ENCODE data around the gene RAET1E.
"Not testable (repeated sequence)": the region's sequence is repeated elsewhere in the genome, so short reads cannot be mapped to it uniquely, and the experiment has no call there.

The RAET1E gene

GRCh38 chr6:149922642-149923326 lies 24.9 kb upstream of the RAET1E start, which contains the start of gene RAET1G:
Gene RAET1G (minus strand): TSS chr6:149923121. CDS start chr6:149923010, 111 bp downstream.
- ChIA-PET CTCF (interaction anchor here (1.2 kb wide), 1 partner anchor 86 kb away, joined by 5 read pairs; no protein-coding TSS in a partner anchor), POLR2A (no interaction called here)
- TF ChIP-seq, protein P1, sequence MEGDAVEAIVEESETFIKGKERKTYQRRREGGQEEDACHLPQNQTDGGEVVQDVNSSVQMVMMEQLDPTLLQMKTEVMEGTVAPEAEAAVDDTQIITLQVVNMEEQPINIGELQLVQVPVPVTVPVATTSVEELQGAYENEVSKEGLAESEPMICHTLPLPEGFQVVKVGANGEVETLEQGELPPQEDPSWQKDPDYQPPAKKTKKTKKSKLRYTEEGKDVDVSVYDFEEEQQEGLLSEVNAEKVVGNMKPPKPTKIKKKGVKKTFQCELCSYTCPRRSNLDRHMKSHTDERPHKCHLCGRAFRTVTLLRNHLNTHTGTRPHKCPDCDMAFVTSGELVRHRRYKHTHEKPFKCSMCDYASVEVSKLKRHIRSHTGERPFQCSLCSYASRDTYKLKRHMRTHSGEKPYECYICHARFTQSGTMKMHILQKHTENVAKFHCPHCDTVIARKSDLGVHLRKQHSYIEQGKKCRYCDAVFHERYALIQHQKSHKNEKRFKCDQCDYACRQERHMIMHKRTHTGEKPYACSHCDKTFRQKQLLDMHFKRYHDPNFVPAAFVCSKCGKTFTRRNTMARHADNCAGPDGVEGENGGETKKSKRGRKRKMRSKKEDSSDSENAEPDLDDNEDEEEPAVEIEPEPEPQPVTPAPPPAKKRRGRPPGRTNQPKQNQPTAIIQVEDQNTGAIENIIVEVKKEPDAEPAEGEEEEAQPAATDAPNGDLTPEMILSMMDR (IDR thresholded peaks at IDR 0.05; ENCODE audit: insufficient read depth, low read length, missing control alignments) = no peak
- peak; percentile 71 for DNase-seq (ENCODE audit: low read depth, low spot score)
- peak within 1 kb of the TSS; percentile 70 for H3K4me3 ChIP-seq (ENCODE audit: low read depth, low read length)

DNA sequence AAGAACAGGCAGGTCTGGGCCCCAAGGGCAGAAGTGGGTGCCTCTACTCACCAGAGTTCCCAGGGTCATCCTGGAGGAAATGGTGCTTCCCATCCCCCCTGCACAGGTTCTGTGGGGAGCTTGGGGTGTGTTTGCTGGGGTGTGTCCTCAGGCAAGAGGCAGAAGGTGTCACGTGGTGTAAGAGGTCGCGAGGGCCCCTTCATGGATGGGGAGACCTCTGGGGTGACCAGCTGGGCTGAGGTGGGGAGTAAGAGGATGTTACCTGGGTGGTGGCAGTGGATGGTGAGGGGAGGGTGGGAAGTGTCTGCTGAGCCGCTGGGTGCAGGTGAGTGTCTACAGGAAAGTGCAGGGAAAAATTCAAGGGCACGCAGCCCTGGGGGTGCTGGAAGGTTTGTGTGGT lies 24.2 kb upstream of the RAET1E start:
- POLR2A ChIA-PET; DNase-seq (ENCODE audit: low read depth, low spot score); H3K4me3 ChIP-seq (ENCODE audit: low read depth, low read length): not testable (repeated sequence)
- CTCF ChIA-PET = interaction anchor here (1.2 kb wide), 1 partner anchor 86 kb away, joined by 5 read pairs; no protein-coding TSS in a partner anchor

GRCh38 chr6:149921361-149921760 lies 23.4 kb upstream of the RAET1E start:
- CTCF ChIA-PET = interaction anchor here (1.0 to 1.2 kb wide), 2 partner anchors 85 to 102 kb away, joined by 3 to 5 read pairs; no protein-coding TSS in a partner anchor
- no peak overlapping the region for H3K4me3 ChIP-seq (ENCODE audit: low read depth, low read length)
- POLR2A ChIA-PET = no interaction called here
- DNase-seq (ENCODE audit: low read depth, low spot score) = no peak
- TF ChIP-seq, protein P1 (IDR thresholded peaks at IDR 0.05; ENCODE audit: insufficient read depth, low read length, missing control alignments) = no peak

- TF ChIP-seq, protein P1 (IDR thresholded peaks at IDR 0.05; ENCODE audit: insufficient read depth, low read length, missing control alignments) = no peak
- ChIA-PET CTCF (no interaction called here), POLR2A (no interaction called here)
- no peak for DNase-seq (ENCODE audit: low read depth, low spot score)
- no peak overlapping the region for H3K4me3 ChIP-seq (ENCODE audit: low read depth, low read length)
These were observed 21.9 kb upstream of the RAET1E start for GRCh38 chr6:149919834-149920225.

GRCh38 chr6:149919126-149919833 lies 21.4 kb upstream of the RAET1E start:
- CTCF ChIA-PET; POLR2A ChIA-PET; DNase-seq (ENCODE audit: low read depth, low spot score); H3K4me3 ChIP-seq (ENCODE audit: low read depth, low read length): not testable (repeated sequence)

DNA sequence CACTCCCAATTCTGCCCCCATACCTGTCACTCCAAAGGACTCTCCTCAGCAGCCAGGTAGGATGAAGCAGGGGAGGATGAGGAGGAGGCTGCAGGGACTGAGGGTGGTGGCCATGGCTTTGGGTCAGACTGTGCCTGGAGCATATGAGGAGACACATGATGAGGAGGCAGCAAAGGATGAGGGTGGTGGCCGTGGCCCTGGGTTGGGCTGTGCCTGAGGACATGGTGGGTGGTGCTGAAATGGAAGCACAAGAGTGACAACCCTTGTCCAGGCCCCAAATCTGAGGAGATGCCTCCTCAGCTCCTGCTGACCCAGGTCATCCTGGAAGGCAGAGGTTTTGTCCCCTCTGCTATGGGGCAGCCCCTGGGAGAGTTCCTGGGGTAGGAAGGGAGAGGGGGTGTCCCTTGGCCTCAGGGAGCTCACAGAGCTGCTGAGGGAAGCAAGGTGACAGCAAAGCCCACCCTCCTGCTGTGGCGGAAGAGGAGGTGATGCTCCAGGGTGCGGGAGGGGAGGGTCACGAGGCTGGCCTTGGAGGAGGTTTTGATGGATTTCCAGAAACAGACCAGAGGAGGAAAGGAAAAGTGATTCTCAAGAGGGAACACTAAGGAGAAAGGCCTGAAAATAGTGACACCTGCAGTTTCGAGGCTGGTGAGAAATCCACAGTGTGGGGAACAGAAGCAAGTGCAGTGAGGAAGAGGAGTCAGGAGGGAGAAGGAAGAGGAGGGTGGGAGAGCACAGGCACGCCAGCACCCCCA lies 20.4 kb upstream of the RAET1E start:
- no peak for DNase-seq (ENCODE audit: low read depth, low spot score)
- ChIA-PET POLR2A (no interaction called here), CTCF (interaction anchor here (1.1 to 2.5 kb wide), 5 partner anchors 12 to 84 kb away, joined by 3 to 8 read pairs (median 5); no protein-coding TSS in a partner anchor)
- TF ChIP-seq, protein P1 (IDR thresholded peaks at IDR 0.05; ENCODE audit: insufficient read depth, low read length, missing control alignments) = no peak
- no peak overlapping the region for H3K4me3 ChIP-seq (ENCODE audit: low read depth, low read length)

- H3K4me3 ChIP-seq (ENCODE audit: low read depth, low read length) = no peak overlapping the region
- DNase-seq (ENCODE audit: low read depth, low spot score) = no peak
- CTCF ChIA-PET = interaction anchor here (1.1 to 2.5 kb wide), 5 partner anchors 12 to 83 kb away, joined by 3 to 8 read pairs (median 5); no protein-coding TSS in a partner anchor
- TF ChIP-seq, protein P1 (IDR thresholded peaks at IDR 0.05; ENCODE audit: insufficient read depth, low read length, missing control alignments) = no peak
- POLR2A ChIA-PET = no interaction called here
These were observed 19.8 kb upstream of the RAET1E start for GRCh38 chr6:149917679-149918078.

Measured in AG04449 (cell line).